ENCODE measurements around the gene FAF1. TPM values are rescaled to one million over a fixed set of nuclear protein-coding genes. Genes with fewer than 3 reads are reported as not detected.

The FAF1 gene
- total and polyA plus RNA-seq, 7 donors, result 27.5 to 59.3 (median 53.9) TPM

- H3K4me1 ChIP-seq, result no peaks in the 10 kb centered on the region
- H3K9me3 ChIP-seq, result no peaks in the 10 kb centered on the region
- intact Hi-C loops (cut with DNase I), result no loop called here
- H3K36me3 ChIP-seq, result peaks cover 0 to 24% (median 1%) of the 10 kb centered on the region in 4 donors
- DNase-seq, result no peak
- no peaks in the 10 kb centered on the region for H3K27me3 ChIP-seq
- H3K4me3 ChIP-seq, result no peak overlapping the region
- 96% methylated on average over 3 of the region's 3 CpGs for WGBS, 2 donors
- TF ChIP-seq EP300 (IDR thresholded peaks at IDR 0.05), result no peak
- TF ChIP-seq, protein P1, sequence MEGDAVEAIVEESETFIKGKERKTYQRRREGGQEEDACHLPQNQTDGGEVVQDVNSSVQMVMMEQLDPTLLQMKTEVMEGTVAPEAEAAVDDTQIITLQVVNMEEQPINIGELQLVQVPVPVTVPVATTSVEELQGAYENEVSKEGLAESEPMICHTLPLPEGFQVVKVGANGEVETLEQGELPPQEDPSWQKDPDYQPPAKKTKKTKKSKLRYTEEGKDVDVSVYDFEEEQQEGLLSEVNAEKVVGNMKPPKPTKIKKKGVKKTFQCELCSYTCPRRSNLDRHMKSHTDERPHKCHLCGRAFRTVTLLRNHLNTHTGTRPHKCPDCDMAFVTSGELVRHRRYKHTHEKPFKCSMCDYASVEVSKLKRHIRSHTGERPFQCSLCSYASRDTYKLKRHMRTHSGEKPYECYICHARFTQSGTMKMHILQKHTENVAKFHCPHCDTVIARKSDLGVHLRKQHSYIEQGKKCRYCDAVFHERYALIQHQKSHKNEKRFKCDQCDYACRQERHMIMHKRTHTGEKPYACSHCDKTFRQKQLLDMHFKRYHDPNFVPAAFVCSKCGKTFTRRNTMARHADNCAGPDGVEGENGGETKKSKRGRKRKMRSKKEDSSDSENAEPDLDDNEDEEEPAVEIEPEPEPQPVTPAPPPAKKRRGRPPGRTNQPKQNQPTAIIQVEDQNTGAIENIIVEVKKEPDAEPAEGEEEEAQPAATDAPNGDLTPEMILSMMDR (IDR thresholded peaks at IDR 0.05), result no peak
- no peak for TF ChIP-seq POLR2A (IDR thresholded peaks at IDR 0.05)
- no peak for TF ChIP-seq POLR2AphosphoS5 (IDR thresholded peaks at IDR 0.05)
- no peak overlapping the region for H3K27ac ChIP-seq
These were observed 444.0 kb downstream of the FAF1 start for GRCh38 chr1:50516056-50516455.

DNA sequence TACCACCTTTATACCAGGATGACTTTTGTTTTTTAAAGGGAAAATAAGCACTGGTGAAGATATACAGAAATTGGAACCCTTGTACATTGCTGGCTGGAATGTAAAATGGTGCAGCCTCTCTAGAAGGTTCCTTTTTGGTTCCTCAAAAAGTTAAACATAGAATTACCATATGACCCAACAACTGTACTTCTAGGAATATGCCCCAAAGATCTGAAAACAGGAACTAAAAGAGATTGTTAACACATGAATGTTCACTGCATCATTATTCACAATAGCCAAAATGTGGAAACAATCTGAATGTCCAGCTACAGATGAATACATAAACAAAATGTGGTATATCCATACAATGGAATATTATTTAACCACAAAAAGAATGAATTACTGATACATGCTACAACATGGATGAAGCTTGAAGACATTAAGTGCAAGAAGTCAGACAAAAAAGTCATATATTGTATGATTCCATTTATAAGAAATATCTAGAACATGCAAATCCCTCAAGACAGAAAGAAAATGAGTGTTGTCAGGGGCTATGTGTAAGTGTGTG, 452.0 kb downstream of the FAF1 start:
- Histone ChIP-seq H3K9me3 (peaks cover 0 to 6% (median 0%) of the 10 kb centered on the region in 4 donors), H3K36me3 (peaks cover 0 to 36% (median 2%) of the 10 kb centered on the region in 4 donors), H3K27me3 (no peaks in the 10 kb centered on the region), H3K4me3 (no peak overlapping the region), H3K27ac (no peak overlapping the region), H3K4me1 (no peaks in the 10 kb centered on the region)
- intact Hi-C loops (cut with DNase I), result no loop called here
- no peak for TF ChIP-seq POLR2AphosphoS5 (IDR thresholded peaks at IDR 0.05)
- TF ChIP-seq EP300 (IDR thresholded peaks at IDR 0.05), result no peak
- DNase-seq, result no peak

DNA sequence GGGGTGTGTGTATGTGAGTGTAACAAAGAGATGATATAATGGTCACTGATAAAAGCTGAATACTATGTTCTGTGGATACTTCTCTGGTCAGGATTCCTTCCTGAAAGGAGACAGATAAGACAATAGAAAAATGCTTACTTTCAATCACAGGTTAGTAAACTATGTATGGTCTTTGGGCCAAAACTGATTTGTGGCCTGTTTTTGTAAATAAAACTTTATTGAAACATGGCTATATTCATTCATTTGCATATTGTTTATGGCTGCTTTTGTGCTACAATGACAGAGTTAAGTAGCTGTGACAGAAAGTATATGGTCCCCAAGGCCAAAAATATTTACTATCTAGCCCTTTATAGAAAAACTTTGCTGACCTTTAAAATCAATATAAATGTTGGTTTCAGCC, 454.6 kb downstream of the FAF1 start:
- intact Hi-C loops (cut with DNase I), result no loop called here

DNA sequence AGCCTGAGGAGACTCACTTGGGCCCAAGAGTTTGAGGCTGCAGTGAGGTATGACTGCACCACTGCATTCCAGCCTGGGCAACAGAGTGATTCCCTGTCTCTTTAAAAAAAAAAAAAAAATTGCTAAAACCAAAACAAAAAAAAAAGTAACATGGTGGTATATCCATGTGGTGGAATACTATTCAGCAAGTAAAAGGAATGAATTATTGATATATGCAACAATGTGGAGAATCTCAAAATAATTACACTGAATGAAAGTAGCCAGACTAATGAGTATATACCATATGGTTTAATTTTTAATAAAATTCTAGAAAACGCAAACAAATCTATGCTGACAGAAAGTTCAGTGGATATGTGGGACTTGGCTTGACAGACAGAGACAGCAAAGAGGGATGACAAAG, 456.6 kb downstream of the FAF1 start:
- no peak for DNase-seq
- Histone ChIP-seq H3K27ac (no peak overlapping the region), H3K4me1 (no peaks in the 10 kb centered on the region), H3K9me3 (peaks cover 0 to 11% (median 0%) of the 10 kb centered on the region in 4 donors), H3K36me3 (peaks cover 0 to 35% (median 2%) of the 10 kb centered on the region in 4 donors), H3K4me3 (no peak overlapping the region), H3K27me3 (no peaks in the 10 kb centered on the region)
- TF ChIP-seq EP300 (IDR thresholded peaks at IDR 0.05) (no peak), POLR2AphosphoS5 (IDR thresholded peaks at IDR 0.05) (no peak), POLR2A (IDR thresholded peaks at IDR 0.05) (no peak)
- TF ChIP-seq, protein P1 (IDR thresholded peaks at IDR 0.05), result no peak
- intact Hi-C loops (cut with DNase I), result no loop called here
- 98 to 99% methylated on average over 1 of the region's 1 CpG for WGBS, 2 donors

More for the DNA sequence above, 454.6 kb downstream of the FAF1 start:
- DNase-seq, result no peak
- TF ChIP-seq, protein P1 (IDR thresholded peaks at IDR 0.05), result no peak
- no peak for TF ChIP-seq POLR2A (IDR thresholded peaks at IDR 0.05)
- TF ChIP-seq EP300 (IDR thresholded peaks at IDR 0.05), result no peak
- TF ChIP-seq POLR2AphosphoS5 (IDR thresholded peaks at IDR 0.05), result no peak
- H3K36me3 ChIP-seq, result peaks cover 0 to 39% (median 2%) of the 10 kb centered on the region in 4 donors
- H3K27ac ChIP-seq, result no peak overlapping the region
- H3K4me3 ChIP-seq, result no peak overlapping the region
- no peaks in the 10 kb centered on the region for H3K4me1 ChIP-seq
- H3K27me3 ChIP-seq, result no peaks in the 10 kb centered on the region
- H3K9me3 ChIP-seq, result peaks cover 0 to 11% (median 0%) of the 10 kb centered on the region in 4 donors

GRCh38 chr1:50502147-50502546, 457.9 kb downstream of the FAF1 start:
- peaks cover 0 to 11% (median 0%) of the 10 kb centered on the region in 4 donors for H3K9me3 ChIP-seq

More at GRCh38 chr1:50502147-50502546, 457.9 kb downstream of the FAF1 start:
- 76 to 94% methylated on average over 2 of the region's 2 CpGs for WGBS, 2 donors
- intact Hi-C loops (cut with DNase I), result no loop called here
- DNase-seq, result no peak
- Histone ChIP-seq H3K27ac (no peak overlapping the region), H3K4me1 (no peaks in the 10 kb centered on the region), H3K27me3 (no peaks in the 10 kb centered on the region), H3K36me3 (peaks cover 0 to 32% (median 2%) of the 10 kb centered on the region in 4 donors), H3K4me3 (no peak overlapping the region)
- TF ChIP-seq POLR2AphosphoS5 (IDR thresholded peaks at IDR 0.05), result no peak
- TF ChIP-seq POLR2A (IDR thresholded peaks at IDR 0.05), result no peak
- no peak for TF ChIP-seq EP300 (IDR thresholded peaks at IDR 0.05)
- TF ChIP-seq, protein P1 (IDR thresholded peaks at IDR 0.05), result no peak
